Stimulated activated naive CD8-positive, alpha-beta T cell treated with anti-CD3 and anti-CD28 coated beads, Interleukin-15, amount 100 ng/mL, for 72 hours (primary cell): ENCODE measurements around the gene GABBR2.
"Not testable (repeated sequence)": the region's sequence is repeated elsewhere in the genome, so short reads cannot be mapped to it uniquely, and the experiment has no call there.

ENCODE experiments used
- ATAC-seq: fragments of 150-1000 bp; cut with Tn5 transposase; 2 replicates; pipeline ENCODE4 v1.10.0; 2021; ENCODE audit warnings: mild to moderate bottlenecking, moderate library complexity
- DNase-seq, 2 donors: peaks; one replicate each; pipeline ENCODE4 v3.0.0; 2021 to 2022
- H3K27ac Mint-ChIP-seq, 2 donors: one replicate each; pipeline ENCODE4 v1.8.0; 2022; ENCODE audit warnings: mild to moderate bottlenecking in 2 of 2, mixed read lengths in 2 of 2, moderate library complexity in 2 of 2
- H3K27me3 Mint-ChIP-seq: one replicate; pipeline ENCODE4 v1.8.0; 2022; ENCODE audit warnings: mixed read lengths
- H3K4me1 Mint-ChIP-seq: one replicate; pipeline ENCODE4 v1.8.0; 2022; ENCODE audit warnings: mild to moderate bottlenecking, mixed read lengths
- H3K4me3 Mint-ChIP-seq, 2 donors: one replicate each; pipeline ENCODE4 v1.8.0; 2022; ENCODE audit warnings: mild to moderate bottlenecking in 2 of 2, mixed read lengths in 2 of 2, moderate library complexity in 1 of 2
- H3K9me3 Mint-ChIP-seq, 2 donors: one replicate each; pipeline ENCODE4 v1.8.0; 2022; ENCODE audit warnings: mixed read lengths in 2 of 2

The GABBR2 gene

DNA sequence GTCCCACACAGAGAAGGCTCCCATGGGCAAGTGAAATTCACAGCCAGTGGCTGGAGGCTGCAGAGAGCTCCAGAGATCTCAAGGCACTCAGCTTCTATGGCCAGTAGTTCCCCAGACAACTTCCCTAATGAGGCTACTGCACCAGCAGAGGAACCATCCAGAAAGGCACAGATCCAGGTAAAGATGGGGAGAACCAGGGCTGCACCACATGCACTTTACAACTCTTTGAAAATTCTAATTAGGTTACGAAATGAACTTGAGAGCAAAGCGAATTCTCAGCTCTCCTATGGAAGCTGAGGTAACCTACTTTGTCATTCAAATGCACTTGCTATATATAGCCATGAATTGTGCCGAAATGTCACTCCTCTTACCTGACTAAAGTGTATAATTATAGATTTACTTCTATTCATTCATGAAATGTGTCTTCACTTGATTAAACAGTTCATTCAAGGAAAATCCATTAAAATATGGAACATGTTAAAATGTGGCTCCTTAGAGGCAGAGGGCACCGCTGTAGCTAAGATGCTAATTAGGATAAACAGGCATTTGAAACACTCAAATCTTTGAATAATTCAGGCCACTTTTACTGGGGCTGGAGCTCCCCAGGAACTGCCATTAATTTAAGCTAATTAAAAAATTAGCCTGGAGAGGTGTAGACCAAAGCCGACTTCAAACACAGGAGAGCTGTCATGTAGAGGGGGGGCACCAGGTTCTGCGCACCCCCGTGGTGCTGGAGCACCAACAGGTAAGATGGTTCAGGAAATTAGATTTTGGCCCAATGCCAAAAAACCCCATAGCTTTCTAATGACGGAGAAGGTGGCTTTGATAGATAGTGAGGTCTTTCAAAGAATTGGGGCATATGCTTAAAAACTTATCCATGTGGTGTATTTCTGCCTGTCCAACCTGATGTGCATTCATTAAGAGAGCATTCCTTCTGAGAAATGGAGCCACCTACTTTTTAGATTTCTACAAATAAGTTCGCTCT is 204.1 kb downstream of the GABBR2 start:
- Mint-ChIP-seq H3K27ac (no peak overlapping the region), H3K4me1 (no peaks in the 10 kb centered on the region), H3K4me3 (no peak overlapping the region), H3K27me3 (peaks cover 55% of the 10 kb centered on the region), H3K9me3 (peaks cover 0 to 4% of the 10 kb centered on the region in 2 donors)
- DNase-seq (no peak), ATAC-seq (no peak)

DNA sequence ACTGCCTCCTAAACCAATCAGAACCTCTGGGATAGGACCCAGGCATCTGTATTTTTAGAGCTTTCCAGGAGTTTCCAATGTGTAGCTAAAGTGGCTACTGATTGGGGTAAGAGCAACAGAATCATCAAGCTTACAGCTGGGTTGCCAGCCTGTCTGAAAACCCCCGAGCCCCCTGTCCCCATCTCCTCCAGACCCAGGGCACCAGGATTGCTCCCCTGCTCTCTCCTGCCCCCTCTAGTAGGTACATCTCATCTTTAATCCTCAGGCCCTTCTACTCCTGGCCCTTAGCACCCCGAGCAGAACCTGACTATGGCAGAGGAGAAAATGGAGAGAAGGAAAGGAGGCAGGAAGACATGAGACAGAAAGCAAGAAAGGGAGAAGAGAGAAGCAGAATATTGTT is 204.9 kb downstream of the GABBR2 start:
- Mint-ChIP-seq H3K9me3 (no peaks in the 10 kb centered on the region), H3K27me3 (peaks cover 50% of the 10 kb centered on the region), H3K4me1 (no peaks in the 10 kb centered on the region), H3K4me3 (no peak overlapping the region), H3K27ac (peak overlapping the region in 1 of 2 donors; percentile 72)
- DNase-seq = no peak
- ATAC-seq = no peak

DNA sequence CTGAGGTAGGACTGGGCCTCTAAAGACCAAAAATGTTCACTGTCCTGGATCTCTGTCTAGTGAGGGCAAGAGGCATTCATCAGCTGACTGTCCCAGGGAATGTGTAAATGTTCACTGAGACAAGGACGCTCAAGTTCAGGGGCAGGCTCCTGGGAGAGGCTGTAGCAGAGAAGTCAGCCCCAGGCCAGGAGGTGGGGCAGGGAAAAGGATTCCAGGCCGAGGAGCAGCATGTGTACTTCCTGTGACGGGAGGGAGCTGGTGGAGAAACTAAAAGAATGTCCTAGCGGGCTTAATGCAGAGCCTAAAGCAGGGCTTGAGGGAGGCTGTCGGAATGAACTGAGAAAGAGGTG is 205.8 kb downstream of the GABBR2 start:
- Mint-ChIP-seq H3K27ac (peak overlapping the region in 1 of 2 donors; percentile 3), H3K4me1 (no peaks in the 10 kb centered on the region), H3K4me3 (no peak overlapping the region), H3K9me3 (no peaks in the 10 kb centered on the region), H3K27me3 (peaks cover 48% of the 10 kb centered on the region)
- DNase-seq = no peak
- ATAC-seq = no peak

DNA sequence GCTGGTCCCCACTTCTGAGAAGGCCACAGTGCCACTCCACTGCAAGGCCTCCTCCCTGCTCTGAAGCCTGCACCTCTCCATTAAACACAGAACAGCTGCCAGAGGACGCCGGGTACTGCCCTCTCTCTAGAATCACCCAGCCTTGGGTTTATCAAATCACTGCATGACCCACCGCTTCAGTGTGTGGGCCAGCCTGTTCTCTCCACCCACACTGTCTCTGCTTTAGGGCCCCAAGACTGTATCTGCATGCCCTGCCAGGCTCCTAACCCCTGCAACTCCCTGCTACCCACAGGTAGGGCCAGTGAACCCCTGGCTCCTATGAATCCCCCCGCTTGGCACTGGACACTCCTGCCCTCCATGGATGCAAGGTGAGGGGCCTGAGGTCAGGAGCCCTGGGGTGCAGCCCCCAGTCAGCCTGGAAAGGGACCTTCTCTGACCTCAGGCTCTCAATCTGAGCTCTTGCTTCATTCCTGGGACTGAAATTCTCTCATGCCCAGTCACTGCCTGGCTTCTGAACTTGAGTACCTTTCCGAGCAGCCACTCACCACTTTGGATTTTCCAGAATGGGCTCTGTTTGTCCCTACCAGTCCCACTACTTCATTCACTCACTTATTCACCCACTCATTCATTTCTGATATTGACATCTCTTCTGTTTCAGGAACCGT is 206.3 kb downstream of the GABBR2 start:
- H3K27ac Mint-ChIP-seq = peak overlapping the region in 1 of 2 donors; percentile 3
- no peaks in the 10 kb centered on the region for H3K4me1 Mint-ChIP-seq
- peaks cover 43% of the 10 kb centered on the region for H3K27me3 Mint-ChIP-seq
- no peak for DNase-seq
- ATAC-seq = peak; percentile 20
- H3K9me3 Mint-ChIP-seq = no peaks in the 10 kb centered on the region
- H3K4me3 Mint-ChIP-seq = no peak overlapping the region

DNA sequence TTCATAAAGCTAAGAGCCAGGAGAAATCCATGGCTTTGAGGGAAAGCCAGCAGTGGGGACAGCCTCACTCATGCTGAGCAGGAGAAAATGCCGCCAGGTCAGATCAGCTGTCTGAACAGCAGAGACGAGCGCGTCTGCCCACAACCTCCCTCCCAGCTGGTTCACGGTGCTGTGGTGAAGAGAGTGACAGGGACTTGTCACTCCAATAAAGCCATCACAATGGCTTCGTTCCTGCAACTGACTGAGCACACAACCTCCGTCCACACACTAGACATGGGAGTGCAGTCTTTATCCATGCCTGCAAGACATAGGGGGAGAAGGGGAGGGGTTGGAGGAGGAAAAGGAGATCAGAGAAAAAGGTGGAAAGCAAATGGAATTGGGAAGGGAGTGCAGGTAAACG is 206.9 kb downstream of the GABBR2 start:
- no peak for DNase-seq
- H3K4me3 Mint-ChIP-seq = no peak overlapping the region
- H3K4me1 Mint-ChIP-seq = no peaks in the 10 kb centered on the region
- H3K27me3 Mint-ChIP-seq = peaks cover 37% of the 10 kb centered on the region
- no peak overlapping the region for H3K27ac Mint-ChIP-seq
- peak; percentile 9 for ATAC-seq
- no peaks in the 10 kb centered on the region for H3K9me3 Mint-ChIP-seq

DNA sequence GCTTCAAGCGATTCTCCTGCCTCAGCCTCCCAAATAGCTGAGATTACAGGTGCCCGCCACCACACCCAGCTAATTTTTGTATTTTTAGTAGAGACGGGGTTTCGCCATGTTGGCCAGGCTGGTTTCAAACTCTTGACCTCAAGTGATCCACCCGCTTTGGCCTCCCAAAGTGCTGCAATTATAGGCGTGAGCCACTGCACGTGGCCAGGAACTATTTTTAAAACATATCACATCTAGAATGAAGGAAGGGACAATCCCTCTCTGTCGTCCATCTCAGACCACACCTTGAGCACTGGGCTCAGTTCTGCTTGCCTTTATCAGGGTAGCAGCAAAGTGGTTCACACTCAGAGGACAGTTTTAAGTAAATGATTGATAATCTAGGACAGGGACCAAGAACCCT is 207.5 kb downstream of the GABBR2 start:
- ATAC-seq = not testable (repeated sequence)

DNA sequence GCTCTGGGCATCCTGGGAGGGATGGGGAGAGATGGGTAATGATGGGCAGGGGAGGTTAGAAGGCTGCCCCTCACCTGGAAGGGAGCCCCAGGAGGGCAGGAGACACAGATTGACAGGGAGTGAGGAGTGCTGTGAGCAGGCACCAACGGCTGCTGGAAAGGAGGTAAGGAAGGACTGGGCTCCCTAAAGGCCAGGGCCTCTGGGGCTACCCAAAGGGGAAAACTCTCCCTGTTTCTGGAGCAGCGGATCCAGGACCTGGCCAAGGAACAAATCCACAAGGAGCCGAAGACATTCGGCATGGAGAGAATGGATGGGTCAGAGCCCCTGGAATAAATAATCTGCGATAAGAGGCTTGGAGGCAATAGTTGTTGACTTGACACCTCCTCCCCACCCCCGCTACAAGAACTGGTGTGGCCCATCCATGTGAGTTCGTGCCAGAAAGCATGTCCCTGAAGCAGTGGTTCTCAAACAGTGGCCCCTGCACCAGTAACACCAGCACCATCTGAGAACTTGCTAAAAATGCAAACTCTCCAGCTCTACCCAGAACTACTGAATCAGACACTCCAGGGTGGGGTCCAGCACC is 208.3 kb downstream of the GABBR2 start:
- ATAC-seq = no peak
- H3K4me3 Mint-ChIP-seq = no peak overlapping the region
- no peaks in the 10 kb centered on the region for H3K9me3 Mint-ChIP-seq
- peaks cover 26% of the 10 kb centered on the region for H3K27me3 Mint-ChIP-seq
- H3K27ac Mint-ChIP-seq = peak overlapping the region in 1 of 2 donors; percentile 7
- H3K4me1 Mint-ChIP-seq = no peaks in the 10 kb centered on the region
- no peak for DNase-seq

More for the DNA sequence above, 207.5 kb downstream of the GABBR2 start:
- not testable (repeated sequence) for H3K4me1 Mint-ChIP-seq, H3K9me3 Mint-ChIP-seq, H3K4me3 Mint-ChIP-seq, H3K27ac Mint-ChIP-seq, DNase-seq
- peaks cover 33% of the 10 kb centered on the region for H3K27me3 Mint-ChIP-seq

DNA sequence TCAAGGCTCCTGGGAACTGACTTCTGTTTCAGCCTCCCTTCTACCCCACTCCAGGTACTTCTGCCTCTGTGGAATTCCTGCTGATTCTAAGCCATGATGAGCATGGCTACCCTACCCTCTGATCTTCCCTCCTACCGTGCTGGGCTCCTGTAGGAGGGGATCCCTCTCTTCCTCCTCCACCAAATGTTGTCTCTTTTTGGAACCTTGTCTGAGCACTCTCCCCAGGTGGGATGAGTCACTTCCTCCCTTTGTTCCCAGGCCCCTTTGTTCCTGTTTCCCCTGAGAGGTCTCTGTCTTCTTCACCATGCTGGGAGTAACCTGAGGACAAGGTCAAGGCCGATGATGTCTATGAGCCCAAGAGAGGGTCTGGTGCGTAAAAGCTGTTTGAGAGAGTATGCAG is 213.2 kb downstream of the GABBR2 start:
- Mint-ChIP-seq H3K27me3 (peaks cover 18% of the 10 kb centered on the region), H3K4me1 (no peaks in the 10 kb centered on the region), H3K27ac (no peak overlapping the region), H3K9me3 (no peaks in the 10 kb centered on the region), H3K4me3 (no peak overlapping the region)
- ATAC-seq = no peak
- DNase-seq = no peak

DNA sequence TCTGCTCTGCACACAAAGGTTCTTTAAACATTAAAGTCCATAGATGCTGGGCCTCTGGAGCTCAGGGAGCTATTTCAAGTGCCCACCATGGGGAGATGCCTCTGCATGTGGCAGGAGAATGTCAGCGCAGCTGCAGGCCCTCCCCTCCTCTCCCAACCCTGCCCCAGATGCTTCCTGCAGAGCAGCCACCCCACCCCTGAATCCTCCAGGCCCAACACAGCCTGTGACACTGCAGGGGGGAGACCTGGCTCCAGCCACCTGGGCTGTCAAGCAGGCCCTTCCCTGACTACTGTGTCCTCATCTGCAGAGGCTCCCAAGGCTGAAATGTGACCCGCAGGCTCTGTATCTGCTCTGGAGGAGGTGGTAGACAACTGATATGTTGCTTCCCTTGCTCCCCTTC is 213.9 kb downstream of the GABBR2 start:
- no peak for ATAC-seq
- Mint-ChIP-seq H3K9me3 (no peaks in the 10 kb centered on the region), H3K27me3 (peaks cover 18% of the 10 kb centered on the region), H3K27ac (no peak overlapping the region), H3K4me1 (no peaks in the 10 kb centered on the region), H3K4me3 (no peak overlapping the region)
- no peak for DNase-seq

DNA sequence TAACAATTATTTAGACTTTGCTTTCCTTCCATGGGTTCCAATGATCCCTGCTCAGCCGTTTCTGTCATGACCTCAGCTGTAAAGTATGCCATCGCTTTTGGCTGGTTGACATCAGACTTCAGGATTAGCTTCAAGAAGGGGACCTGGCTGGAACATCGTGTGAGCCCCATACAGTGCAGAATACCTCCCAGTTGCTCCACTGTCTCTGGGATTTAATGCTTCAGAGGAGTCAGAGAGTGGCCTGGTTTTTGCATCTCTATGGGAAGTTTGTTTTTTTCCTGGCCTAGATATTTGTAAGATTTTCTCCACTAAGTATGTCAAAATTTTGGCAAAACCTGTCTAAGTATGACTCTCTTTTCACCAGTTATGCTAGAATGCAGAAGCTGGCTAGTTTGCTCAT is 216.9 kb downstream of the GABBR2 start:
- Mint-ChIP-seq H3K4me1 (no peaks in the 10 kb centered on the region), H3K9me3 (no peaks in the 10 kb centered on the region), H3K27me3 (peaks cover 18% of the 10 kb centered on the region), H3K4me3 (no peak overlapping the region), H3K27ac (no peak overlapping the region)
- ATAC-seq (no peak), DNase-seq (no peak)

DNA sequence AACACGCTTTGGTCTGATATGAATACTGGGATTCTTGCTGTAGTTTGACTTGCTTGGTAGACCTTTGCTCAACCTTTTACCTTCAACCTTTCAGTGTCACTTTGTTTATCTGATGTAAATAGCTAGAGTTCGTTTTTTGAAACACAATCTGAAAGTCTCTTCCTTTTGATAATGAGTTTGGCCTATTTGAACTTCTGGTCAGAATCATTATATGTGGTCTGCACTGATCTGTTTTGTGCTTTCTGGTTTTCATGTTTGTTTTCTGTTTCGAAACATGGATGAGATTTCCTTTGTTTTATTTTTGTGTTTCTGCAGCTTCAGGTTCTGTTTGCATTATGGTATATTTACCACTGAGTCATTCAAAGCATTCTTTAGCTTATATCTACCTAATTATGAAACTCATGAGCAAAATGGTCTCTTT is 217.5 kb downstream of the GABBR2 start:
- DNase-seq (no peak), ATAC-seq (no peak)
- Mint-ChIP-seq H3K27ac (no peak overlapping the region), H3K4me3 (no peak overlapping the region), H3K4me1 (no peaks in the 10 kb centered on the region), H3K9me3 (no peaks in the 10 kb centered on the region), H3K27me3 (peaks cover 18% of the 10 kb centered on the region)

DNA sequence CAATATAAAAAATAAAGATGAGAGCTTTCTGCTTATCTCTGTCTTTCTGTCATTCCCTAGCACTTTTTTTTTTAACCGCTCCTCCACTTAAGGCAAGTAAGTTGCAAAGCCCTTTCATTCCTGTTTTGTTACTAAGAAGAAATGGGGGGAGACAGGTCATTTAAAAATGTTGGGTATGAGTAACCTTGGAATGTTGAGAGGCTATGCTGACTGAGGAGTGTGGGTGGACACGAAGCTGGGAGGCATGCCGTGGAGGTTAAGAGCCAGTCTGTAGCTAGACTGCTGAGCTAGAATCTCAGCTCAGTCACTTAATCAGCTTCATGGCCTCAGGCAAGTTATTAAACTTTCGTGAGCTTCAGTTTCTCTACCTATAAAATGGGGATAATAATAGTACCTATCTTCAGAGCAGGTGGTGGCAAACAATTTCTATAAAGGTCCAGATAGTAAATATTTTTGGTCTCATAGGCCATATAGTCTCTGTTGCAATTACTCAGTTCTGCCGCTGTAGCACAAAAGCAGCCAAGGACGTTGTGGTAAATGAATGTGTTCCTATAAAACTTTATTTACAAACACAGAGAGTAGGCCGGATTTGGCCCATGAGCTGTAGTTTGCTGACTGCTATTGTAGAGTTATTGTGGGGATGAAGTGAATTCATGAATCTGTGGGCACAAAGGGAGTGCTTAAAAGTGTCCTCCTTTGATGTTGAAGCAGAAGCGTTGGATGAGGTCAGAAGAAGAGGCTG is 220.0 kb downstream of the GABBR2 start:
- H3K4me1 Mint-ChIP-seq = no peaks in the 10 kb centered on the region
- peaks cover 12% of the 10 kb centered on the region for H3K27me3 Mint-ChIP-seq
- no peak for ATAC-seq
- no peaks in the 10 kb centered on the region for H3K9me3 Mint-ChIP-seq
- DNase-seq = no peak
- H3K4me3 Mint-ChIP-seq = no peak overlapping the region
- H3K27ac Mint-ChIP-seq = no peak overlapping the region

DNA sequence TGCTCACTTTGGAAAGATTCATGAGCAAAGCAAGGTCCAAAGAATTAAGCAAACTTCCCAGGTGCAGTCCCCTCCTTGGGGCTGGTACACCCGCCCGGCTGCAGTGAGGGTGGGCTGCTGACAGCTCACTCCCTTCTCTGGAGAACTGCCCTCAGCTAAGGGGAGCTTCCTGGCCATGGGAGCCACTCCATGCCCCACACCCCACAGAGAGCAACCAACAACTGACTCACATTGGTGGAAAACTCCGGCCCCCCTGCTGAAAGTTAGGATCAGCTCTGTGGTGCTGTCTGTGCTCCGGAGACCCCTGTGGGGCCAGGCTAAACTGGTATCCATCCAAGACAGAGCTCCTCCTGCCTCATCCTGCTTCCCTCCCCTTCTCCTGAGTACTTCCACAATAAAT is 223.0 kb downstream of the GABBR2 start:
- DNase-seq (no peak), ATAC-seq (no peak)
- Mint-ChIP-seq H3K4me1 (no peaks in the 10 kb centered on the region), H3K4me3 (no peak overlapping the region), H3K27me3 (peaks cover 18% of the 10 kb centered on the region), H3K9me3 (no peaks in the 10 kb centered on the region), H3K27ac (peak overlapping the region in 1 of 2 donors; percentile 55)

DNA sequence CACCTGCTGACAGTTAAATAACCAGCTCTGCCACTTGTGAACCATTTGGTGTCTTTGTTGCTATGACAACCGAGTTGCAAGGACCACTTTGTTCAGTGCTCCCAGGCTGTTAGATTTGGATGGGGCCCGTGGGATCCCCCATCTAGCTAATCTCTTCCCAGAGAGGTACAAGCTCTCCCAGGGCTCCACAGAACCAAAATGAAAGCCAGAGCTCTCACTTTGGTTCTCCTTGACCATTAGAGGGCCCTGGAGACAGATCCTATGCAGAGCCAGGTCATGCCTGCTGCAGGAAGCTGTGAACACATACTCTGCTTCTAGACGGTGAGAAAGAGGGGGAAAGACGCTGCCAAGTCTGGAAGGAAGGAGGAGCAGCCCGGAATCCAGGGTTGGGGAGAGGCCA is 224.6 kb downstream of the GABBR2 start:
- Mint-ChIP-seq H3K4me1 (no peaks in the 10 kb centered on the region), H3K4me3 (no peak overlapping the region), H3K9me3 (no peaks in the 10 kb centered on the region), H3K27ac (no peak overlapping the region), H3K27me3 (peaks cover 18% of the 10 kb centered on the region)
- ATAC-seq (no peak), DNase-seq (no peak)

DNA sequence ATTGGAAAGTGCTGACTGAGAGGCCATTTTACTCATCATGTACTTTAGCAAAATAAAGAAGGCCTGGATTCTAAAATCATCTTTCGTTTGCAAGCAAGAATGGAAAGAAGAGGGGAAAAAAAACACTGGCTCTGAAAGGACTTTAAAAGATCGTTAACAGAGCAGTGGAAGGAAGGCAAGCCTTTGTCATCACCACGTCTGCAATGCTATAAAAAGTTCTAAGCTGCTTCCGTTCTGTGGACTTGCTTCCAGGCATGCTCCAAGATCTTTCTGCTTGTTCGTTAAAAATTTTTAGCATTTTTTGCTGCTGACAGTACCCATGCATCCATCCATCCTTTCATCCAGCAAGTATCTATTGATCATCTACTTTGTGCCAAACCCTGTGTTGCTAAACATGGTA is 226.5 kb downstream of the GABBR2 start:
- no peak for DNase-seq
- Mint-ChIP-seq H3K4me1 (no peaks in the 10 kb centered on the region), H3K9me3 (no peaks in the 10 kb centered on the region), H3K4me3 (no peak overlapping the region), H3K27me3 (peaks cover 18% of the 10 kb centered on the region), H3K27ac (no peak overlapping the region)
- no peak for ATAC-seq
